HepG2 (cell line): ENCODE results near the gene NME4. TPM values are rescaled to one million over a fixed set of nuclear protein-coding genes. Genes with fewer than 3 reads are reported as not detected.

Experiments used
- BCL6 ChIP-seq: IDR thresholded peaks from 2 replicates; pipeline ENCODE4 v1.6.1; 2016; ENCODE audit warnings: missing genetic modification reagents, missing compliant biosample characterization
- CBFB ChIP-seq: sonication (generic); formaldehyde crosslinking; IDR thresholded peaks from 2 replicates; pipeline ENCODE4 v1.4.0; 2020; ENCODE audit warnings: missing genetic modification reagents
- FOXA1 ChIP-seq, 2 experiments: fragments of 450-650 bp in 1 of 2; sonication (generic) in 1 of 2; formaldehyde crosslinking in 1 of 2; IDR thresholded peaks; 2 replicates each; pipeline versions ENCODE4 v1.4.0 to v1.6.1; 2016 to 2020; ENCODE audit warnings: missing genetic modification reagents in 1 of 2
- GLI4 ChIP-seq: sonication (generic); formaldehyde crosslinking; IDR thresholded peaks from 2 replicates; pipeline ENCODE4 v1.5.1; 2020; ENCODE audit warnings: missing genetic modification reagents, mild to moderate bottlenecking, moderate library complexity, borderline replicate concordance
- HNF1A ChIP-seq, 2 experiments: sonication (generic) in 1 of 2; formaldehyde crosslinking in 1 of 2; IDR thresholded peaks; 2 replicates each; pipeline versions ENCODE4 v1.4.0 to v1.6.1; 2016 to 2020; ENCODE audit warnings: borderline replicate concordance in 1 of 2, low read depth in 1 of 2, mild to moderate bottlenecking in 1 of 2, missing genetic modification reagents in 1 of 2
- IRF2 ChIP-seq: IDR thresholded peaks from 2 replicates; pipeline ENCODE4 v1.6.1; 2018; ENCODE audit warnings: missing genetic modification reagents, missing compliant biosample characterization
- MED8 ChIP-seq: sonication (generic); formaldehyde crosslinking; IDR thresholded peaks from 2 replicates; pipeline ENCODE4 v1.8.1; 2023; ENCODE audit warnings: mild to moderate bottlenecking, missing genetic modification reagents; ENCODE audit not compliant: insufficient replicate concordance
- NFRKB ChIP-seq: fragments of 450-650 bp; IDR thresholded peaks from 2 replicates; pipeline ENCODE4 v1.6.1; 2017
- NKX3-1 ChIP-seq: sonication (generic); formaldehyde crosslinking; IDR thresholded peaks from 2 replicates; pipeline ENCODE4 v1.5.0; 2020; ENCODE audit warnings: missing genetic modification reagents
- NR2F6 ChIP-seq, 2 experiments: IDR thresholded peaks; 2 replicates each; pipeline ENCODE4 v1.6.1; 2016; ENCODE audit warnings: antibody characterized with exemption in 1 of 2, mild to moderate bottlenecking in 1 of 2
- PHF5A ChIP-seq: IDR thresholded peaks from one replicate; pipeline ENCODE4 v1.6.1; 2018; ENCODE audit warnings: low read depth, missing genetic modification reagents; ENCODE audit not compliant: unreplicated experiment
- POLR2AphosphoS5 ChIP-seq: IDR thresholded peaks from 2 replicates; pipeline ENCODE4 v1.6.1; 2012; ENCODE audit warnings: low read depth, low read length
- RARA ChIP-seq: IDR thresholded peaks from 2 replicates; pipeline ENCODE4 v1.6.1; 2016; ENCODE audit warnings: missing genetic modification reagents, missing compliant biosample characterization
- U2AF2 ChIP-seq: fragments of 200-400 bp; formaldehyde crosslinking; IDR thresholded peaks from 2 replicates; pipeline ENCODE4 v1.6.1; 2017; ENCODE audit warnings: low read depth, mild to moderate bottlenecking, low read length
- ZFP90 ChIP-seq: sonication (generic); formaldehyde crosslinking; IDR thresholded peaks from 2 replicates; pipeline ENCODE4 v1.8.0; 2022; ENCODE audit warnings: missing genetic modification reagents, mild to moderate bottlenecking, inconsistent platforms, borderline replicate concordance
- ZMAT3 ChIP-seq: sonication (generic); formaldehyde crosslinking; conservative IDR thresholded peaks from 2 replicates; pipeline ENCODE4 v1.7.0; 2021; ENCODE audit warnings: missing genetic modification reagents
- ZNF33B ChIP-seq: sonication (generic); formaldehyde crosslinking; IDR thresholded peaks from 2 replicates; pipeline ENCODE4 v1.5.1; 2020; ENCODE audit warnings: mild to moderate bottlenecking, missing genetic modification reagents
- ZNF546 ChIP-seq: sonication (generic); formaldehyde crosslinking; conservative IDR thresholded peaks from 2 replicates; pipeline ENCODE4 v1.8.1; 2023; ENCODE audit warnings: mild to moderate bottlenecking, missing genetic modification reagents
- ZNF605 ChIP-seq: sonication (generic); formaldehyde crosslinking; IDR thresholded peaks from 2 replicates; pipeline ENCODE4 v1.8.0; 2022; ENCODE audit warnings: mild to moderate bottlenecking, missing genetic modification reagents
- ZNF607 ChIP-seq: sonication (generic); formaldehyde crosslinking; IDR thresholded peaks from 2 replicates; pipeline ENCODE4 v1.5.1; 2020; ENCODE audit warnings: missing genetic modification reagents, mild to moderate bottlenecking, borderline replicate concordance
- ZNF839 ChIP-seq: sonication (generic); formaldehyde crosslinking; IDR thresholded peaks from 2 replicates; pipeline ENCODE4 v1.4.0; 2020; ENCODE audit warnings: missing genetic modification reagents, mild to moderate bottlenecking, borderline replicate concordance
- ZNF891 ChIP-seq: sonication (generic); formaldehyde crosslinking; IDR thresholded peaks from 2 replicates; pipeline ENCODE4 v1.5.0; 2020; ENCODE audit warnings: mild to moderate bottlenecking, missing genetic modification reagents
- polyA plus RNA-seq, 8 experiments: library from polyadenylated mRNA; depleted of rRNA in 3 of 8; stranded (reverse) in 7 of 8; unstranded in 1 of 8; fragments of >200 nt; fragmentation: Illumina TruSeq in 4 of 8; extraction: Trizol in 4 of 8; gene quantifications; 2 replicates each; pipeline versions ENCODE4 v1.2.1 to v1.2.3, GENCODE V29; 2011 to 2016; ENCODE audit warnings: low read depth in 4 of 8, missing spikeins in 1 of 8, mixed read lengths in 1 of 8; ENCODE audit not compliant: insufficient read depth in 1 of 8
- total RNA-seq, 5 experiments: library from RNA; depleted of rRNA; stranded (reverse); fragments of >200 nt; fragmentation: Illumina TruSeq; extraction: Trizol; gene quantifications; 2 replicates each; pipeline ENCODE4 v1.2.3, GENCODE V29; 2016; ENCODE audit warnings: low read depth in 1 of 5
- TF ChIP-seq, protein P1 (sequence below): sonication (generic); formaldehyde crosslinking; conservative IDR thresholded peaks from 2 replicates; pipeline ENCODE4 v1.4.0; 2020; ENCODE audit warnings: missing genetic modification reagents
- TF ChIP-seq, protein P2 (sequence below): sonication (generic); formaldehyde crosslinking; IDR thresholded peaks from 2 replicates; pipeline ENCODE4 v1.5.0; 2020; ENCODE audit warnings: missing genetic modification reagents

The NME4 gene
- total and polyA plus RNA-seq, 2 of the 13 experiments (the other 11 are each of a cell fraction or from before 2014, with no cell fraction given): 121 to 263 TPM

GRCh38 chr16:425082-425718 lies 28.2 kb downstream of the NME4 start, which contains the start of gene RAB11FIP3 (continued):
- no peak for TF ChIP-seq HNF1A (IDR thresholded peaks at IDR 0.05; ENCODE audit: low read depth)
- TF ChIP-seq HNF1A (CRISPR knock-in tag; IDR thresholded peaks at IDR 0.05; ENCODE audit: borderline replicate concordance): no peak; the same call in 1 of the 2 replicates
- no peak for TF ChIP-seq PHF5A (CRISPR knock-in tag)
- 0 out of 2 replicates have a peak, but pooled peaks have one; percentile 56 for TF ChIP-seq ZMAT3 (CRISPR knock-in tag)
- TF ChIP-seq MED8: no peak
- TF ChIP-seq ZNF839 (CRISPR knock-in tag): peak; percentile 60; the same call in 1 of the 2 replicates
- TF ChIP-seq, protein P1, sequence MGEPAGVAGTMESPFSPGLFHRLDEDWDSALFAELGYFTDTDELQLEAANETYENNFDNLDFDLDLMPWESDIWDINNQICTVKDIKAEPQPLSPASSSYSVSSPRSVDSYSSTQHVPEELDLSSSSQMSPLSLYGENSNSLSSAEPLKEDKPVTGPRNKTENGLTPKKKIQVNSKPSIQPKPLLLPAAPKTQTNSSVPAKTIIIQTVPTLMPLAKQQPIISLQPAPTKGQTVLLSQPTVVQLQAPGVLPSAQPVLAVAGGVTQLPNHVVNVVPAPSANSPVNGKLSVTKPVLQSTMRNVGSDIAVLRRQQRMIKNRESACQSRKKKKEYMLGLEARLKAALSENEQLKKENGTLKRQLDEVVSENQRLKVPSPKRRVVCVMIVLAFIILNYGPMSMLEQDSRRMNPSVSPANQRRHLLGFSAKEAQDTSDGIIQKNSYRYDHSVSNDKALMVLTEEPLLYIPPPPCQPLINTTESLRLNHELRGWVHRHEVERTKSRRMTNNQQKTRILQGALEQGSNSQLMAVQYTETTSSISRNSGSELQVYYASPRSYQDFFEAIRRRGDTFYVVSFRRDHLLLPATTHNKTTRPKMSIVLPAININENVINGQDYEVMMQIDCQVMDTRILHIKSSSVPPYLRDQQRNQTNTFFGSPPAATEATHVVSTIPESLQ (CRISPR knock-in tag): no peak
- peak; percentile 83 for TF ChIP-seq ZNF607 (CRISPR knock-in tag)
- TF ChIP-seq, protein P2, sequence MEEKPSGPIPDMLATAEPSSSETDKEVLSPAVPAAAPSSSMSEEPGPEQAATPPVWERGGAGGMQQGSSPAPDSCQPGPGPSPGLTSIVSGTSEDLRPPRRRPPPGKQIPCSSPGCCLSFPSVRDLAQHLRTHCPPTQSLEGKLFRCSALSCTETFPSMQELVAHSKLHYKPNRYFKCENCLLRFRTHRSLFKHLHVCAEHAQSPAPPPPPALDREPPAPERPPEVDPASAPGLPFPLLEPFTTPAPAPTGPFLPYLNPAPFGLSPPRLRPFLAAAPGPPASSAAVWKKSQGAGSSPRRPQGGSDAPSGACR (CRISPR knock-in tag): peak; percentile 80; the same call in 1 of the 2 replicates
- TF ChIP-seq ZNF33B (CRISPR knock-in tag): 0 out of 2 replicates have a peak, but pooled peaks have one; percentile 60
- no peak for TF ChIP-seq NFRKB
- no peak for TF ChIP-seq FOXA1 (IDR thresholded peaks at IDR 0.05)
- TF ChIP-seq FOXA1 (CRISPR knock-in tag; IDR thresholded peaks at IDR 0.05): no peak
- peak; percentile 25; the same call in 1 of the 2 replicates for TF ChIP-seq IRF2 (CRISPR knock-in tag)
- TF ChIP-seq ZNF605 (CRISPR knock-in tag): peak; percentile 81
- no peak for TF ChIP-seq U2AF2
- no peak; the same call in 1 of the 2 replicates for TF ChIP-seq ZNF546 (CRISPR knock-in tag)
- peak; percentile 68 for TF ChIP-seq POLR2AphosphoS5
- peak; percentile 83; the same call in 1 of the 2 replicates for TF ChIP-seq ZFP90
- peak; percentile 56; the same call in 1 of the 2 replicates for TF ChIP-seq NKX3-1 (CRISPR knock-in tag)
- no peak for TF ChIP-seq RARA
- TF ChIP-seq NR2F6 (IDR thresholded peaks at IDR 0.05): no peak
- 0 out of 2 replicates have a peak, but pooled peaks have one; percentile 24 for TF ChIP-seq NR2F6 (CRISPR knock-in tag; IDR thresholded peaks at IDR 0.05)
- TF ChIP-seq BCL6 (CRISPR knock-in tag): 0 out of 2 replicates have a peak, but pooled peaks have one; percentile 49
- no peak for TF ChIP-seq GLI4 (CRISPR knock-in tag)
- TF ChIP-seq CBFB: 0 out of 2 replicates have a peak, but pooled peaks have one; percentile 51
- TF ChIP-seq ZNF891 (CRISPR knock-in tag): peak; percentile 75
